Measurements from ENCODE around the gene PIGZ. TPM values are rescaled to one million over a fixed set of nuclear protein-coding genes. Genes with fewer than 3 reads are reported as not detected.

PIGZ gene
- total and polyA plus RNA-seq, 4 donors: 0.99 to 2.4 (median 1.6) TPM

- TF ChIP-seq FOXA1 (IDR thresholded peaks at IDR 0.05) (no peak), ATF3 (IDR thresholded peaks at IDR 0.05) (no peak), YY1 (IDR thresholded peaks at IDR 0.05) (no peak), JUND (IDR thresholded peaks at IDR 0.05) (no peak), FOXA2 (IDR thresholded peaks at IDR 0.05) (no peak), NR2F2 (IDR thresholded peaks at IDR 0.05) (no peak), SP1 (IDR thresholded peaks at IDR 0.05) (no peak), RAD21 (IDR thresholded peaks at IDR 0.05) (no peak), HNF4A (conservative IDR thresholded peaks at IDR 0.05) (no peak), GABPA (IDR thresholded peaks at IDR 0.05 in 1 of 2, conservative IDR thresholded peaks at IDR 0.05 in 1 of 2) (no peak), HNF4G (IDR thresholded peaks at IDR 0.05) (no peak), REST (IDR thresholded peaks at IDR 0.05) (no peak), MAX (IDR thresholded peaks at IDR 0.05) (no peak), RXRA (IDR thresholded peaks at IDR 0.05) (no peak), TAF1 (conservative IDR thresholded peaks at IDR 0.05) (no peak), EGR1 (IDR thresholded peaks at IDR 0.05; ENCODE audit: low read depth in 2 of 2) (no peak), CTCF (IDR thresholded peaks at IDR 0.05; ENCODE audit: low read depth, low read length, missing input control) (no peak)
- TF ChIP-seq, protein P1, sequence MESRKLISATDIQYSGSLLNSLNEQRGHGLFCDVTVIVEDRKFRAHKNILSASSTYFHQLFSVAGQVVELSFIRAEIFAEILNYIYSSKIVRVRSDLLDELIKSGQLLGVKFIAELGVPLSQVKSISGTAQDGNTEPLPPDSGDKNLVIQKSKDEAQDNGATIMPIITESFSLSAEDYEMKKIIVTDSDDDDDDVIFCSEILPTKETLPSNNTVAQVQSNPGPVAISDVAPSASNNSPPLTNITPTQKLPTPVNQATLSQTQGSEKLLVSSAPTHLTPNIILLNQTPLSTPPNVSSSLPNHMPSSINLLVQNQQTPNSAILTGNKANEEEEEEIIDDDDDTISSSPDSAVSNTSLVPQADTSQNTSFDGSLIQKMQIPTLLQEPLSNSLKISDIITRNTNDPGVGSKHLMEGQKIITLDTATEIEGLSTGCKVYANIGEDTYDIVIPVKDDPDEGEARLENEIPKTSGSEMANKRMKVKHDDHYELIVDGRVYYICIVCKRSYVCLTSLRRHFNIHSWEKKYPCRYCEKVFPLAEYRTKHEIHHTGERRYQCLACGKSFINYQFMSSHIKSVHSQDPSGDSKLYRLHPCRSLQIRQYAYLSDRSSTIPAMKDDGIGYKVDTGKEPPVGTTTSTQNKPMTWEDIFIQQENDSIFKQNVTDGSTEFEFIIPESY (IDR thresholded peaks at IDR 0.05): no peak
- 85% methylated on average over 1 of the region's 1 CpG for WGBS
- no peaks in the 10 kb centered on the region for H3K9me3 ChIP-seq (ENCODE audit: control insufficient read depth in 4 of 4, low read length in 3 of 4)
- no peak overlapping the region for H3K9ac ChIP-seq (ENCODE audit: low read depth in 1 of 2, low read length in 2 of 2)
- no peak overlapping the region for H3K27ac ChIP-seq (ENCODE audit: low read depth in 1 of 2, low read length in 2 of 2)
- no peak overlapping the region for H3K4me3 ChIP-seq (ENCODE audit: low read depth in 1 of 3, low read length in 3 of 3)
- H3K36me3 ChIP-seq (ENCODE audit: control insufficient read depth in 4 of 4, insufficient read depth in 3 of 4, low read depth in 1 of 4, low read length in 3 of 4): peaks cover 6 to 43% (median 29%) of the 10 kb centered on the region in 4 donors
- H3K27me3 ChIP-seq (ENCODE audit: control insufficient read depth in 4 of 4, insufficient read depth in 4 of 4, low read length in 3 of 4): no peaks in the 10 kb centered on the region
- no peak for DNase-seq (ENCODE audit: low spot score)
- peaks cover 1 to 7% (median 4%) of the 10 kb centered on the region in 4 donors for H3K4me1 ChIP-seq (ENCODE audit: control insufficient read depth in 4 of 4, insufficient read depth in 4 of 4, low read length in 3 of 4)
Measured at GRCh38 chr3:196901768-196902167, 66.9 kb downstream of the PIGZ start.

Other genes starting within 250 kb of the PIGZ start
- 10 to 100 TPM; 30.4 to 44.3 TPM for gene PAK2, start 229.0 kb downstream of the PIGZ start, total RNA-seq
- 10 to 100 TPM; 16.0 to 19.4 TPM for gene PAK2, start 229.0 kb downstream of the PIGZ start, polyA plus RNA-seq
- gene SENP5, start 100.9 kb downstream of the PIGZ start, total RNA-seq: 10 to 100 TPM; 21.6 to 26.9 TPM
- 1 to 10 TPM; 3.9 to 7.0 TPM for gene SENP5, start 100.9 kb downstream of the PIGZ start, polyA plus RNA-seq
- 10 to 100 TPM; 18.9 to 19.2 TPM for gene NCBP2, start 26.3 kb downstream of the PIGZ start, total RNA-seq
- 10 to 100 TPM; 16.2 to 17.3 TPM for gene NCBP2, start 26.3 kb downstream of the PIGZ start, polyA plus RNA-seq
- 1 to 10 TPM in 1 of 2 donors, under 1 TPM in 1; 0.92 to 1.2 TPM for gene MELTF, start 61.0 kb upstream of the PIGZ start, total RNA-seq
- gene MELTF, start 61.0 kb upstream of the PIGZ start, polyA plus RNA-seq: 1 to 10 TPM in 1 of 2 donors, under 1 TPM in 1; 0.14 to 1.1 TPM